ENCODE measurements around the gene DRGX. TPM values are rescaled to one million over a fixed set of nuclear protein-coding genes. Genes with fewer than 3 reads are reported as not detected.
A peak's percentile ranks its signal among the peaks of the same experiment; 100 is the strongest.

The DRGX gene
- total RNA-seq, 2 experiments from 2014 or later: not detected

DNA sequence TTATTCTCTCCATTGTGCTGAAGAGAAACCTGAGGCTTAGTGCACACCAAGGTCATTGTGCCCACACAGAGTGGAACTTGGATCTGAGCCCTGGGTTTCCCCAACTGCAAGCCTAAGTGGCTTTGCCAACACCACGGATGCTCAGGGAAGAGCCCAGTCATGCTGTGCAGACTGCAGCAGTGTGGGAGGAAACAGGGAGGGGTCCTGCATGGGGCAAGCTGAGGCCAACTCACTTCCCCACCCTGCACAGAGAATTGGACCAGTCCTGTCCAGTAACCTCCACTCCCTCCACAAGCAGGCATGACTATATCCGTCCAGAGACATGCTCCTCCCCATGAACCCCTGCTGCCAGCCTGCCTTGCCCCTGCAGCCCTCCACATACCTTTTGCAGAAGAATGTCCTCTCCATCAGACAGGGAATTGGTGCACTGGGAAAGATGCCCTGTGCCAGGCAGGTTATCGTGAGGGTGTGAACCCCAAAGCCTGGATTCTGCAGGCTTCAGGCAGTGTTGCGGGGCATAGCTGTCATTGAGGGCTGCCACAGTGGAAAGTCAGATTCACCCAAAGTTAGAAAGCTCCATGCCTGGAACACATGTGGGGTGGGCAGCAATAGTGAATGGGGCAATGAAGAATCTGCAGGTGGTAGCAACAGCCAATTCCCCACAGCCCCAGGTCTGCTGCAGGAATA lies 44.9 kb downstream of the DRGX start:
- ATAC-seq (no peak), DNase-seq (no peak)
- no peaks in the 10 kb centered on the region for H3K36me3 Mint-ChIP-seq
- peaks cover 5% of the 10 kb centered on the region for H3K27me3 Mint-ChIP-seq
- H3K4me1 Mint-ChIP-seq: no peaks in the 10 kb centered on the region
- H3K9me3 Mint-ChIP-seq (ENCODE audit: low read depth): no peaks in the 10 kb centered on the region
- CTCF ChIA-PET: no interaction called here
- H3K27ac Mint-ChIP-seq: no peak overlapping the region
- H3K4me3 Mint-ChIP-seq: no peak overlapping the region

DNA sequence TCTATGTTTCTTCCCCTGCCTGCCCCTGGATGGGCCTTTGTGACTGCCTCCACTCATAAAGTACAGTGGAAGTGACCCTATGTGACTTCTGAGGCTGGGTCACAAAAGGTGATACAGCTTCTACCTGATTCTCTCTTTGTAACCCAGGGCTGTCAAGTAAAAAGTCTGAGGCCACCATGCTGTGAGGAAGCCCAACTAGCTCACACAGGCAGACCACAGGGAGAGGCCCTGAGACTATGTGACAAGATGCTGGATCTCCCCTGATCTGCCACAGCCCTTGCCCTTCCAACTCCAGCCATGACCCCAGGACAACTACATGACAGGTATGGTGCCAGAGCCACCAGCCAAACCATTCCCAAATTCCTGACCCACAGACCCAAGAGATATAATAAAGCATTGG lies 45.8 kb downstream of the DRGX start:
- DNase-seq (peak; percentile 21), ATAC-seq (no peak)
- Mint-ChIP-seq H3K9me3 (ENCODE audit: low read depth) (no peaks in the 10 kb centered on the region), H3K4me1 (no peaks in the 10 kb centered on the region), H3K27ac (no peak overlapping the region), H3K4me3 (no peak overlapping the region), H3K27me3 (peaks cover 12% of the 10 kb centered on the region), H3K36me3 (no peaks in the 10 kb centered on the region)
- CTCF ChIA-PET: no interaction called here

DNA sequence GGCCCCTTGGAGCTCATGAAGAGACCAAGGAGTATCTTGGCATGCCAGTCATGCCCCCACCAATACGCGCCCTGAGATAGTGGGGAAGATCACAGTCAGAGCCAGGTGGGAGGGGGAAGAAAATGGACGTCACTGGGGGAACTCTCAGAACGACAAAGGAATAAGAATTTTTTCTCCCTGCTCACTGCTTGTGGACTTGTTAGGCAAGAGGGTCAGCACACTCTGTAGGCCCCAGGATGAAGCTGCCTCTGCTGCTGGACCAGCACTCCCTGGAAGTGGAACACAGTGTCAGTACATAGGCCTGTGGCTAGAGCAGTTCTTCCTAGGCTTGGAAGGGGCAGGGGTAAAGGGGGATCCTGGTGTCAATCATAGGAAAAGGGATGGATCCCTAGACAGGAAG lies 46.5 kb downstream of the DRGX start:
- CTCF ChIA-PET: no interaction called here
- no peaks in the 10 kb centered on the region for H3K9me3 Mint-ChIP-seq (ENCODE audit: low read depth)

DNA sequence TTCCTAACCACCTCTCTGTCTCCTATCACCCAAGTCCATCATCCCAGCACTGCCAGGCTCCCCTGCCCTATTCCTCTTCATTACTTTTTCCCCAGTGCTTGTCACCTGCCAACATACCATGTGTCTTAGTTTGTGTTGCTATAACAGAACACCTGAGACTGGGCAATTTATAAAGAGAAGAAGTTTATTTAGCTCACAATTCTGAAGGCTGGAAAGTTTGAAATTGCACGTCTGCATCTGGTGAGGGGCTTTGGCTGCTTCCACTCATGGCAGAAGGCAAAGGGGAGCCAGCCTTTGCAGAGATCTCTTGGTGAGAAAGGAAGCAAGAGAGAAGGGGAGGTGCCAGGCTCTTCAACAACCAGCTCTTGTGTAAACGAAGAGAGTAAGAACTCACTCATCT lies 47.3 kb downstream of the DRGX start:
- H3K4me1 Mint-ChIP-seq: no peaks in the 10 kb centered on the region
- peaks cover 26% of the 10 kb centered on the region for H3K27me3 Mint-ChIP-seq
- ATAC-seq (no peak), DNase-seq (peak; percentile 22)
- CTCF ChIA-PET: no interaction called here
- no peak overlapping the region for H3K4me3 Mint-ChIP-seq
- no peaks in the 10 kb centered on the region for H3K36me3 Mint-ChIP-seq
- H3K9me3 Mint-ChIP-seq (ENCODE audit: low read depth): no peaks in the 10 kb centered on the region
- H3K27ac Mint-ChIP-seq: no peak overlapping the region

More for the DNA sequence above, 46.5 kb downstream of the DRGX start:
- Mint-ChIP-seq H3K4me1 (no peaks in the 10 kb centered on the region), H3K27me3 (peaks cover 19% of the 10 kb centered on the region), H3K4me3 (no peak overlapping the region), H3K36me3 (no peaks in the 10 kb centered on the region), H3K27ac (no peak overlapping the region)
- ATAC-seq: no peak
- DNase-seq: peak; percentile 8

DNA sequence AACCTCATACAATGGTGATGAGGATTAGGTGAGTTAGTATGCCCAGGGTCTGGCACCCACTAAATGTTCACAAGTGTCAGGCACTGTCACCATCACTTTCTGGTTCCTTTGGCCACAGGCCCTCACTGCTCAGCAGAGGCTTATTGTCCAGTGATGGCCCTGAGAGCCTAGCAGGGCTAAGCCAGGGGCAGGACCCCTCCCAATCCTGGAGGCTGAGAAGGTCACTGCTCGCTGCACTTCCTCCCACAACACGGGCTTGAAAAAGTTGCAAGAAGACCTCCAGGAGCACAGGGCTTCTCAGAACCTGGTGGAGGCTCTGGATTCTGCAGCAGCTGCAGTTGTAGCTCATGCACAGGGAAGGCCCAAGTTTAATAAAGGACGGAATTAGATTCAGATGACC lies 48.1 kb downstream of the DRGX start:
- H3K27me3 Mint-ChIP-seq: peaks cover 28% of the 10 kb centered on the region
- H3K27ac Mint-ChIP-seq: no peak overlapping the region
- no peaks in the 10 kb centered on the region for H3K36me3 Mint-ChIP-seq
- CTCF ChIA-PET: no interaction called here
- no peaks in the 10 kb centered on the region for H3K4me1 Mint-ChIP-seq
- no peaks in the 10 kb centered on the region for H3K9me3 Mint-ChIP-seq (ENCODE audit: low read depth)
- H3K4me3 Mint-ChIP-seq: no peak overlapping the region
- ATAC-seq: no peak
- DNase-seq: peak; percentile 15

DNA sequence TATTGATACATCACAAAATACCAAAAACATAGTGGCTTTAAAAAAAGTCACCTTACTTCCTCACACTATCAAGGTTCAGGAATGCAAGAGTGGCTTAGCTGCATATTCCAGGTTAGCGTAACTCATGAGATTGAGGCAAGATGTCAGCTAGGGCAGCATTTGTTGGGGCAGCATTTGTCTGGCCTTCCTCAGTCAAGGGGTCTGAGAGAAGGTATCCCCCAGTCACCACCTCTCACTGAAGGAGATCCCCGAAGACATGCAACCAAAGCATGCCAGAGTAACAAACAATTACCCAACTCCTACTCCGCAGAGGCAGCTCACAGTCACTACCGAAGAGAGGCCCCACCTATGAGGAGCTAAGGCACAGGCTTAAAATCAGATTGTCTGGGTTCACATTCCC lies 48.5 kb downstream of the DRGX start:
- ATAC-seq (no peak), DNase-seq (peak; percentile 29)
- CTCF ChIA-PET: no interaction called here
- Mint-ChIP-seq H3K4me3 (no peak overlapping the region), H3K27ac (no peak overlapping the region), H3K9me3 (ENCODE audit: low read depth) (no peaks in the 10 kb centered on the region), H3K36me3 (no peaks in the 10 kb centered on the region), H3K27me3 (peaks cover 32% of the 10 kb centered on the region), H3K4me1 (no peaks in the 10 kb centered on the region)

DNA sequence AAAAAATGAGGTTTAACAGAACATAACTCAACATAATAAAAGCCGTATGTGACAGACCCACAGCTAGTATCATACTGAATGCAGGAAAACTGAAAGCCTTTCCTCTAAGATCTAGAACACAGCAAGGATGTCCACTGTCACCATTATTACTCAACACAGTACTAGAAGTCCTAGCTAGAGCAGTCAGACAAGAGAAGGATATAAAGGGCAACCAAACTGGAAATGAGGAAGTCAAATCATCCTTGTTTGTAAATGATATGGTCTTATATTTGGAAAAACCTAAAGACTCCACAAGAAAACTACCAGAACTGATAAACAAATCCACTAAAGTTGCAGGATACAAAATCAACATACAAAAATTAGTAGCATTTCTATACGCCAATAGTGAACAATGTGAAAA lies 51.0 kb downstream of the DRGX start:
- H3K4me3 Mint-ChIP-seq: no peak overlapping the region
- H3K27ac Mint-ChIP-seq: no peak overlapping the region
- no peaks in the 10 kb centered on the region for H3K9me3 Mint-ChIP-seq (ENCODE audit: low read depth)
- CTCF ChIA-PET: no interaction called here
- DNase-seq (no peak), ATAC-seq (no peak)
- H3K36me3 Mint-ChIP-seq: no peaks in the 10 kb centered on the region
- no peaks in the 10 kb centered on the region for H3K4me1 Mint-ChIP-seq
- H3K27me3 Mint-ChIP-seq: peaks cover 40% of the 10 kb centered on the region

DNA sequence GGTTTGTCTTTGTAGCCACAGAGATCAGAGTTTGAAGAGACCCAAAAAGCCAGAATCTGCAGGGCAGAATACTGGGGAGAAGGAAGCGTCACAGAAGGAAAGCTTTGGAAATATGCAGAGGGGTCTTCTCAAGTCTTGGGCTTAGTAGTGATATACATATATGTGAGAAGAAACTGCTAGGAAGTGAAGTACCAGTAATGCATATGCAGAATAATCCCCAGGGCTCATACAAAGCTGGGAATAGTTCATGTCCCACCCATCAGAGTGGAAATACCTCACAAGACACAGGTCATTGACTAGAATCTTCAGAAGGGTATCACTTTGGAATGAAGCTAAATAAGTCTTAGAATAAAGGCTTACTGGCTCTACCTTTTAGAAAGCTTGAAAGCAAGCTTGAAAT lies 57.3 kb downstream of the DRGX start:
- peaks cover 16% of the 10 kb centered on the region for H3K36me3 Mint-ChIP-seq
- H3K4me1 Mint-ChIP-seq: peaks cover 16% of the 10 kb centered on the region
- H3K9me3 Mint-ChIP-seq (ENCODE audit: low read depth): peaks cover 14% of the 10 kb centered on the region
- CTCF ChIA-PET: no interaction called here
- H3K27me3 Mint-ChIP-seq: peaks cover 28% of the 10 kb centered on the region
- ATAC-seq (no peak), DNase-seq (no peak)
- no peak overlapping the region for H3K4me3 Mint-ChIP-seq
- no peak overlapping the region for H3K27ac Mint-ChIP-seq

DNA sequence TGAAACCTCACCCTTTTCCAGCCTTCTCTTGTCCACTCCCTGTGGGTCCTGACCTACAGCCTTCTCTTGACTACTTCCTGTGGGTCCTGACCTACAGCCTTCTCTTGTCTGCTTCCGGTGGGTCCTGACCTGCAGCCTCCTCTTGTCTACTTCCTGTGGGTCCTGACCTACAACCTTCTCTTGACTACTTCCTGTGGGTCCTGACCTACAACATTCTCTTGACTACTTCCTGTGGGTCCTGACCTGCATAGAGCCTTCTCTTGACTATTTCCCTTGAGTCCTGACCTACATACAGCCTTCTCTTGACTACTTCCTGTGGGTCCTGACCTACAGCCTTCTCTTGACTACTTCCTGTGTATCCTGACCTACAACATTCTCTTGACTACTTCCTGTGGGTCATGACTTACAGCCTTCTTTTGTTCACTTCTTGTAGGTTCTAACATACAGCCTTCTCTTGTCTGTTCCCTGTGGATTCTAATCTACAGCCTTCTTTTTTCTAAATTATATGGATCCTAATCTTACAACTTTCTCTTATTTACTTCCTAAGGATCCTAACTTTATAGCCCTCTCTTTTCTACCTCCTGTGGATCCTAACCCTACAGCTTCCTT lies 60.4 kb downstream of the DRGX start:
- H3K4me3 Mint-ChIP-seq: no peak overlapping the region
- DNase-seq (peak; percentile 56), ATAC-seq (peak; percentile 74)
- H3K27ac Mint-ChIP-seq: peak overlapping the region; percentile 82
- CTCF ChIA-PET: no interaction called here
- H3K9me3 Mint-ChIP-seq (ENCODE audit: low read depth): peaks cover 14% of the 10 kb centered on the region
- peaks cover 16% of the 10 kb centered on the region for H3K36me3 Mint-ChIP-seq
- peaks cover 16% of the 10 kb centered on the region for H3K4me1 Mint-ChIP-seq
- H3K27me3 Mint-ChIP-seq: peaks cover 14% of the 10 kb centered on the region

DNA sequence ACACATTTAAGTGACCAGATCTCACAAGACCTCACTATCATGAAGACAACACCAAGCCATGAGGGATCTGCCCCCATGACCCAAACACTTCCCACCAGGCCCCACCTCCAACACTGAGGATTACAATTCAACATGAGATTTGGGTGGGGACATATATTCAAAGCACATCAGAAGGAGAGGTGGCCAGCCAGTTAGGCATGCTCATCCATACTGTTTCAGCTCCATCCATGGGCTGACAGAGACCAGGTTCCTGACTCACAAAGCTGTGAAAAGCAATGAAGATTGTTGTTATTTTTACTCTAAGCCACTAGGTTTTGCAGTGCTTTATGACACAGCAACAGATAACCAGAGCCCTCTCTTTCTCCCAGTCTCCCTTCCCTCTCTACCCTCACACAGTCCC lies 60.9 kb downstream of the DRGX start:
- CTCF ChIA-PET: no interaction called here
- DNase-seq: no peak
- ATAC-seq: peak; percentile 30
- peaks cover 14% of the 10 kb centered on the region for H3K27me3 Mint-ChIP-seq
- peaks cover 14% of the 10 kb centered on the region for H3K9me3 Mint-ChIP-seq (ENCODE audit: low read depth)
- H3K4me3 Mint-ChIP-seq: no peak overlapping the region
- H3K4me1 Mint-ChIP-seq: peaks cover 16% of the 10 kb centered on the region
- H3K27ac Mint-ChIP-seq: peak overlapping the region; percentile 82
- peaks cover 16% of the 10 kb centered on the region for H3K36me3 Mint-ChIP-seq

DNA sequence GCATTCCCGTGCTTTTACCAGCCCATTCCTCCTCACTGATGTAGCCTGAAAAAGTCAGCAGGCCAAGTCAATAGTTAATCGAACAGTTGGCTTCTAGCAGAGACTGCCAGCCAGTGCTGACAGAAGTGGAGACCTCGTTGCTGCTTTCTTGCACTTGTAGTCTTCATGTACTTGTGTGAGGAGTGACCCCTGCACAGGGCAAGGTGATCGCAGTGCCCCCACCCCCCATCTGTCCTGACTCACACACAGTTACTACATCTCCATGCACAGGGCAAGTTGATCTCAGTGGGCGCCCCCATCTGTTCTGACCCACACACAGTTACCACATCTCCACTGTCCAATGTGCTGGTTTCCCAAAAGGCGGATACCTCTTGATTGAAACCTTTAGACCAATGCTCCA lies 62.7 kb downstream of the DRGX start:
- Mint-ChIP-seq H3K27me3 (peaks cover 5% of the 10 kb centered on the region), H3K36me3 (peaks cover 16% of the 10 kb centered on the region), H3K4me1 (peaks cover 16% of the 10 kb centered on the region), H3K4me3 (no peak overlapping the region), H3K27ac (no peak overlapping the region), H3K9me3 (ENCODE audit: low read depth) (peaks cover 14% of the 10 kb centered on the region)
- no peak for ATAC-seq
- CTCF ChIA-PET: no interaction called here
- no peak for DNase-seq

DNA sequence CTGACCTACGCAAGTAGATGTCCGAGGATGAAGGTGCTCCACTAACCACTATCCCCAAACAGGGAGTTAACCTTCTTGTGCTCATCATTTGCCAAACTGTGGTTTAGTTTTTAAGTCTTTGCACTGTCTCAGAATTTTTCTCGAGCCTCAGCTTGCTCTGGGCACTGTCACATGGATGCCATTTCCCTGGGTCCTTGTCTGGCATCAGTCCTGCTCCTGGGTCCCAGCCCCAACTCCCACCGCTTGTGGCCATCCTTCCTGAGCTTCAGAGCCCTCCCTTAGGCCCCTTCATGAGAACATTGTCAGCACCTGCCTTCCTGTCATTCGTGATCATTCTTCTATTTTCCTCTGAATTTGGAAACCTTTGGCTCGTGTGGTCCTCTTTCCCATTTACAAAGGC lies 63.1 kb downstream of the DRGX start:
- Mint-ChIP-seq H3K9me3 (ENCODE audit: low read depth) (peaks cover 14% of the 10 kb centered on the region), H3K27me3 (peaks cover 2% of the 10 kb centered on the region), H3K27ac (no peak overlapping the region), H3K4me3 (no peak overlapping the region), H3K36me3 (peaks cover 16% of the 10 kb centered on the region), H3K4me1 (peaks cover 16% of the 10 kb centered on the region)
- DNase-seq (no peak), ATAC-seq (no peak)
- CTCF ChIA-PET: no interaction called here

DNA sequence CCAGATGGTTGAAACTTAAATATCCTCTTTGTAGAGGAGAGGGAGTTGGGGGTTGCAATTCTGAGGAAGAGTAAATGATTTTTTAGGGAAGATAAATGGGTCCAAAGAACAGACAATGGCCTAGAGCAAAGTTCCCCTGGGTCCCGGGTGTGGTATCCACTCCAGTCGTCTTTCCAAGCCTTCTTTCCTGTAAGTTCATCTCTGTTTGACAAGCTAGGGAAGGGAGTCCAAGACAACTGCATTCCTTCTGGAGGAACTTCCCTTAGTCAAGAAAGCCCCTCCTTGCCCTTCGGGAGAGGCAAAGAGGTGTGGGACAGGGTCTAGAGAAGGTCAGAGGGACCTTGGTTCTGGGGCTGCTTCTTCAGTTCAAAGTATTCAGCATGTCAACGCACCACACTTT lies 63.6 kb downstream of the DRGX start:
- ATAC-seq: no peak
- Mint-ChIP-seq H3K27me3 (no peaks in the 10 kb centered on the region), H3K4me1 (peaks cover 16% of the 10 kb centered on the region), H3K4me3 (no peak overlapping the region), H3K36me3 (peaks cover 16% of the 10 kb centered on the region), H3K27ac (no peak overlapping the region), H3K9me3 (ENCODE audit: low read depth) (peaks cover 14% of the 10 kb centered on the region)
- CTCF ChIA-PET: no interaction called here
- DNase-seq: no peak

DNA sequence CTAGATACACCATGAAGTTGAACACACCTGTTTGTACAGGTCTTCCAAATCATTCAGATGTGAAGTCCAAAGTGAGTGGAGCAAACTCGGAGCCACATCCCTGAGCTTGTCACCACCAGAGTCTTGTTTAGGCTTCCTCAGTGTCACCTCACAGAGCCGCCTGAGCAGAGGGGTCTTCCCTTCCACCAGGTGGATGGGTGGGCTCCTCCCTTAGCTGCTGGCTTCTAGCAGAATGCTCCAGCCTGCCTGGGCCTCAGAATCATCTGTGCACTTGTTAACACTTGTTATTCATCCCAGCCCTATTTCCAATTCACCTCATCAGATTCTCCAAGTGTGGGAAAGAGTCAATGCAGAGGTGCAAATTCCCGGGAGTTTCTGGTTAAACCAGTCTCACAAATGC lies 64.5 kb downstream of the DRGX start:
- Mint-ChIP-seq H3K27me3 (no peaks in the 10 kb centered on the region), H3K4me3 (no peak overlapping the region), H3K4me1 (peaks cover 16% of the 10 kb centered on the region), H3K9me3 (ENCODE audit: low read depth) (peaks cover 14% of the 10 kb centered on the region), H3K36me3 (peaks cover 16% of the 10 kb centered on the region), H3K27ac (no peak overlapping the region)
- no peak for ATAC-seq
- CTCF ChIA-PET: no interaction called here
- no peak for DNase-seq

All from activated CD8-positive, alpha-beta memory T cell treated with anti-CD3 and anti-CD28 coated beads, Interleukin-2, amount 10 ng/mL, durations not matched to agents 7 days and 5 days (primary cell).